Keratinocyte (primary cell): ENCODE measurements around the gene SPAG6. TPM values are rescaled to one million over a fixed set of nuclear protein-coding genes. Genes with fewer than 3 reads are reported as not detected.

Source experiments
- DNase-seq: peaks from one replicate; pipeline ENCODE4 v3.0.0-alpha.2; 2011; ENCODE audit warnings: low read depth, missing footprints, low spot score
- FAIRE-seq: peaks from 2 replicates; lab custom pipeline; 2011; peaks lifted over from hg19 to GRCh38; lab: Jason Lieb, UNC
- H2AFZ ChIP-seq: 2 replicates; pipeline ENCODE4 v1.6.0; 2012; ENCODE audit warnings: low read length, control low read depth, inconsistent platforms; ENCODE audit not compliant: control insufficient read depth
- H3K27ac ChIP-seq: 2 replicates; pipeline ENCODE4 v1.5.1; 2011; ENCODE audit warnings: low read length; ENCODE audit not compliant: control insufficient read depth, insufficient read depth
- H3K27me3 ChIP-seq: 3 replicates; pipeline ENCODE4 v1.6.0; 2011; ENCODE audit warnings: low read length; ENCODE audit not compliant: control insufficient read depth, insufficient read depth; ENCODE audit errors: extremely low read depth
- H3K36me3 ChIP-seq, 2 experiments: 2 replicates in 1 of 2; 3 replicates in 1 of 2; pipeline ENCODE4 v1.5.1; 2011; ENCODE audit warnings: low read length in 2 of 2, mild to moderate bottlenecking in 1 of 2; ENCODE audit not compliant: control insufficient read depth in 2 of 2, insufficient read depth in 2 of 2; ENCODE audit errors: extremely low read depth in 1 of 2
- H3K4me1 ChIP-seq: 3 replicates; pipeline ENCODE4 v1.5.1; 2011; ENCODE audit warnings: low read length; ENCODE audit not compliant: control insufficient read depth, insufficient read depth; ENCODE audit errors: extremely low read depth
- H3K4me2 ChIP-seq: 3 replicates; pipeline ENCODE4 v1.6.0; 2011; ENCODE audit warnings: low read depth, low read length; ENCODE audit not compliant: control insufficient read depth, insufficient read depth; ENCODE audit errors: extremely low read depth
- H3K4me3 ChIP-seq, 3 experiments: fragments of 200-600 bp in 1 of 3; sonication (generic) in 1 of 3; 2 replicates in 2 of 3; 3 replicates in 1 of 3; pipeline ENCODE4 v1.5.1; 2011 to 2016; ENCODE audit warnings: low read length in 3 of 3, mild to moderate bottlenecking in 3 of 3, control low read depth in 2 of 3, inconsistent platforms in 1 of 3, low read depth in 1 of 3, mixed read lengths in 1 of 3, mixed run types in 1 of 3, moderate library complexity in 1 of 3; ENCODE audit not compliant: control insufficient read depth in 2 of 3, insufficient read depth in 2 of 3; ENCODE audit errors: extremely low read depth in 1 of 3
- H3K79me2 ChIP-seq: 2 replicates; pipeline ENCODE4 v1.6.0; 2012; ENCODE audit warnings: low read length; ENCODE audit not compliant: control insufficient read depth, insufficient read depth
- H3K9ac ChIP-seq: 3 replicates; pipeline ENCODE4 v1.6.0; 2011; ENCODE audit warnings: low read length; ENCODE audit not compliant: control insufficient read depth, insufficient read depth; ENCODE audit errors: extremely low read depth
- H3K9me1 ChIP-seq: 3 replicates; pipeline ENCODE4 v1.6.0; 2011; ENCODE audit warnings: low read length; ENCODE audit not compliant: control insufficient read depth, insufficient read depth; ENCODE audit errors: extremely low read depth
- H3K9me3 ChIP-seq: 2 replicates; pipeline ENCODE4 v1.5.1; 2012; ENCODE audit warnings: low read depth, low read length; ENCODE audit not compliant: control insufficient read depth
- H4K20me1 ChIP-seq: 3 replicates; pipeline ENCODE4 v1.6.0; 2011; ENCODE audit warnings: low read length; ENCODE audit not compliant: control insufficient read depth, insufficient read depth; ENCODE audit errors: extremely low read depth
- CTCF ChIP-seq, 3 experiments: IDR thresholded peaks in 1 of 3; conservative IDR thresholded peaks in 1 of 3; optimal IDR thresholded peaks in 1 of 3; 2 replicates in 2 of 3; 3 replicates in 1 of 3; pipeline versions ENCODE3 to v1.5.1; 2011; ENCODE audit warnings: low read length in 3 of 3, mild to moderate bottlenecking in 3 of 3, moderate library complexity in 2 of 3, control low read depth in 1 of 3, inconsistent platforms in 1 of 3; ENCODE audit not compliant: insufficient read depth in 2 of 3; ENCODE audit errors: extremely low read depth in 1 of 3
- EZH2 ChIP-seq: IDR thresholded peaks from one replicate; pipeline ENCODE4 v1.6.1; 2012; ENCODE audit warnings: inconsistent platforms, mild to moderate bottlenecking, low read length, moderate library complexity
- dilution Hi-C: fragments of 300-500 bp; cut with MboI; formaldehyde crosslinking; loops from one replicate; pipeline ENCODE4 v1.7.0; 2020; ENCODE audit warnings: low sequenced_read_pairs; ENCODE audit not compliant: extremely low pct_ligation_motif_present
- polyA plus RNA-seq, 5 experiments: library from polyadenylated mRNA; depleted of rRNA in 3 of 5; stranded (reverse) in 3 of 5; stranded (forward) in 1 of 5; unstranded in 1 of 5; fragments of >200 nt; gene quantifications; 1 replicate in 1 of 5; 2 replicates in 3 of 5; 3 replicates in 1 of 5; pipeline versions ENCODE4 v1.2.1 to v1.2.3, GENCODE V29; 2011 to 2012; ENCODE audit warnings: missing spikeins in 2 of 5, low read depth in 1 of 5, low replicate concordance in 1 of 5
- small RNA-seq, 3 experiments: library from RNA; depleted of rRNA; stranded (forward); fragments of <200 nt; gene quantifications; one replicate each; pipeline ENCODE3, GENCODE V24; 2012; ENCODE audit warnings: low read depth in 3 of 3, low replicate concordance in 1 of 3; ENCODE audit not compliant: insufficient read length in 3 of 3

SPAG6 gene
- polyA plus RNA-seq, 1 donor (not counting 4 experiments of a cell fraction or from before 2014, with no cell fraction given) = not detected

- dilution Hi-C loops = no loop called here
- DNase-seq = no peak
Observed at GRCh38 chr10:22464966-22465629, 119.8 kb downstream of the SPAG6 start.

GRCh38 chr10:22466763-22467334 is 121.6 kb downstream of the SPAG6 start:
- H3K27ac ChIP-seq = no peak overlapping the region
- H4K20me1 ChIP-seq = no peaks in the 10 kb centered on the region
- dilution Hi-C loops = no loop called here
- no peaks in the 10 kb centered on the region for H3K4me1 ChIP-seq
- no peaks in the 10 kb centered on the region for H3K79me2 ChIP-seq
- no peak overlapping the region for H3K9ac ChIP-seq
- H3K4me3 ChIP-seq = no peak overlapping the region
- peaks cover 13% of the 10 kb centered on the region for H3K27me3 ChIP-seq
- no peaks in the 10 kb centered on the region for H3K9me1 ChIP-seq
- FAIRE-seq (no peak), DNase-seq (no peak)
- H3K36me3 ChIP-seq = no peaks in the 10 kb centered on the region
- no peak overlapping the region for H3K4me2 ChIP-seq
- TF ChIP-seq EZH2 (no peak), CTCF (optimal IDR thresholded peaks at IDR 0.05 in 1 of 3, IDR thresholded peaks at IDR 0.05 in 1 of 3, conservative IDR thresholded peaks at IDR 0.05 in 1 of 3; ENCODE audit: extremely low read depth in 1 of 3, insufficient read depth in 2 of 3, low read length in 3 of 3) (no peak)
- H3K9me3 ChIP-seq = no peaks in the 10 kb centered on the region
- H2AFZ ChIP-seq = no peak overlapping the region

More at GRCh38 chr10:22464966-22465629, 119.8 kb downstream of the SPAG6 start:
- Histone ChIP-seq H3K9ac (no peak overlapping the region), H3K79me2 (no peaks in the 10 kb centered on the region), H3K36me3 (no peaks in the 10 kb centered on the region), H2AFZ (no peak overlapping the region), H3K4me1 (no peaks in the 10 kb centered on the region), H3K9me1 (no peaks in the 10 kb centered on the region), H4K20me1 (no peaks in the 10 kb centered on the region), H3K27me3 (peaks cover 10% of the 10 kb centered on the region), H3K4me2 (no peak overlapping the region), H3K9me3 (no peaks in the 10 kb centered on the region), H3K4me3 (no peak overlapping the region), H3K27ac (no peak overlapping the region)
- TF ChIP-seq CTCF (optimal IDR thresholded peaks at IDR 0.05 in 1 of 3, IDR thresholded peaks at IDR 0.05 in 1 of 3, conservative IDR thresholded peaks at IDR 0.05 in 1 of 3; ENCODE audit: extremely low read depth in 1 of 3, insufficient read depth in 2 of 3, low read length in 3 of 3) (no peak), EZH2 (no peak)
- no peak for FAIRE-seq

Small RNAs within 50 kb of the gene (small RNA-seq; reads per million reads assigned to genes)
- 0 reads per million in 3 experiments for gene AL158211.3

Other genes with a start within 250 kb of the SPAG6 start
- gene EBLN1, start 127.5 kb upstream of the SPAG6 start, polyA plus RNA-seq = not detected in 3 replicates
- 29.3 to 59.5 TPM (median 39.2 TPM) in 3 replicates for gene COMMD3, start 29.1 kb upstream of the SPAG6 start, polyA plus RNA-seq
- 21.6 to 33.1 TPM (median 22.0 TPM) in 3 replicates for gene BMI1, start 24.4 kb upstream of the SPAG6 start, polyA plus RNA-seq